SK-N-SH treated with all-trans-retinoic acid at 6 μM for 48 hours (cell line): ENCODE data around the gene FIBP.

Experiments used
- ATAC-seq: fragments of 200-7000 bp; cut with Tn5 transposase; 3 replicates; pipeline ENCODE4 v1.9.1; 2020; ENCODE audit warnings: mild to moderate bottlenecking, moderate library complexity
- ARNTL ChIP-seq: fragments of 450-650 bp; formaldehyde crosslinking; IDR thresholded peaks from 2 replicates; pipeline ENCODE4 v1.5.0; 2020; ENCODE audit warnings: low read depth, mild to moderate bottlenecking, moderate library complexity, borderline replicate concordance
- BACH2 ChIP-seq: fragments of 250-450 bp; sonication (Bioruptor Pico); IDR thresholded peaks from 2 replicates; pipeline ENCODE4 v1.9.0; 2021; ENCODE audit warnings: mild to moderate bottlenecking, borderline replicate concordance
- CSDC2 ChIP-seq: fragments of 250-450 bp; sonication (Bioruptor Pico); IDR thresholded peaks from 2 replicates; pipeline ENCODE4 v1.5.0; 2020; ENCODE audit warnings: mild to moderate bottlenecking, moderate library complexity
- ESRRG ChIP-seq: fragments of 250-450 bp; sonication (Bioruptor Pico); IDR thresholded peaks from 2 replicates; pipeline ENCODE4 v1.6.1; 2021; ENCODE audit warnings: mild to moderate bottlenecking
- ISL1 ChIP-seq: fragments of 250-450 bp; sonication (Bioruptor Pico); IDR thresholded peaks from 2 replicates; pipeline ENCODE4 v2.1.2; 2022; ENCODE audit warnings: mild to moderate bottlenecking, moderate library complexity
- OSR1 ChIP-seq: fragments of 250-450 bp; sonication (Bioruptor Pico); IDR thresholded peaks from 2 replicates; pipeline ENCODE4 v1.8.0; 2022; ENCODE audit warnings: moderate library complexity, mild to moderate bottlenecking, inconsistent platforms
- PATZ1 ChIP-seq: fragments of 250-450 bp; sonication (Bioruptor Pico); IDR thresholded peaks from 2 replicates; pipeline ENCODE4 v1.8.0; 2020; ENCODE audit warnings: mild to moderate bottlenecking, moderate library complexity, borderline replicate concordance
- POU6F1 ChIP-seq: fragments of 250-450 bp; sonication (Bioruptor Pico); IDR thresholded peaks from 2 replicates; pipeline ENCODE4 v1.8.0; 2021; ENCODE audit warnings: low read depth, mild to moderate bottlenecking, moderate library complexity, borderline replicate concordance
- SNAI2 ChIP-seq: fragments of 250-450 bp; sonication (Bioruptor Pico); IDR thresholded peaks from 2 replicates; pipeline ENCODE4 v1.5.0; 2020; ENCODE audit warnings: mild to moderate bottlenecking, moderate library complexity
- TCF4 ChIP-seq: fragments of 250-450 bp; sonication (Bioruptor Pico); IDR thresholded peaks from 2 replicates; pipeline ENCODE4 v1.8.0; 2021; ENCODE audit warnings: mild to moderate bottlenecking, moderate library complexity, borderline replicate concordance
- TSHZ2 ChIP-seq: fragments of 250-450 bp; sonication (Bioruptor Pico); IDR thresholded peaks from 2 replicates; pipeline ENCODE4 v1.5.0; 2020; ENCODE audit warnings: mild to moderate bottlenecking, moderate library complexity
- ZC3H10 ChIP-seq: fragments of 250-450 bp; sonication (Bioruptor Pico); IDR thresholded peaks from 2 replicates; pipeline ENCODE4 v1.5.1; 2021; ENCODE audit warnings: mild to moderate bottlenecking, moderate library complexity
- ZFP3 ChIP-seq: fragments of 250-450 bp; sonication (Bioruptor Pico); IDR thresholded peaks from 2 replicates; pipeline ENCODE4 v1.5.0; 2020; ENCODE audit warnings: mild to moderate bottlenecking, moderate library complexity
- ZFP30 ChIP-seq: fragments of 450-650 bp; formaldehyde crosslinking; IDR thresholded peaks from 2 replicates; pipeline ENCODE4 v1.5.0; 2022; ENCODE audit warnings: mild to moderate bottlenecking, moderate library complexity
- ZNF70 ChIP-seq: fragments of 450-650 bp; formaldehyde crosslinking; IDR thresholded peaks from 2 replicates; pipeline ENCODE4 v1.5.0; 2020; ENCODE audit warnings: mild to moderate bottlenecking, moderate library complexity
- TF ChIP-seq, protein P1 (sequence below): fragments of 250-450 bp; sonication (Bioruptor Pico); IDR thresholded peaks from 2 replicates; pipeline ENCODE4 v1.5.1; 2020; ENCODE audit warnings: low read depth, mild to moderate bottlenecking, moderate library complexity
- TF ChIP-seq, protein P2 (sequence below): fragments of 250-450 bp; sonication (Bioruptor Pico); IDR thresholded peaks from 2 replicates; pipeline ENCODE4 v1.5.1; 2021; ENCODE audit warnings: mild to moderate bottlenecking, moderate library complexity

FIBP gene

DNA sequence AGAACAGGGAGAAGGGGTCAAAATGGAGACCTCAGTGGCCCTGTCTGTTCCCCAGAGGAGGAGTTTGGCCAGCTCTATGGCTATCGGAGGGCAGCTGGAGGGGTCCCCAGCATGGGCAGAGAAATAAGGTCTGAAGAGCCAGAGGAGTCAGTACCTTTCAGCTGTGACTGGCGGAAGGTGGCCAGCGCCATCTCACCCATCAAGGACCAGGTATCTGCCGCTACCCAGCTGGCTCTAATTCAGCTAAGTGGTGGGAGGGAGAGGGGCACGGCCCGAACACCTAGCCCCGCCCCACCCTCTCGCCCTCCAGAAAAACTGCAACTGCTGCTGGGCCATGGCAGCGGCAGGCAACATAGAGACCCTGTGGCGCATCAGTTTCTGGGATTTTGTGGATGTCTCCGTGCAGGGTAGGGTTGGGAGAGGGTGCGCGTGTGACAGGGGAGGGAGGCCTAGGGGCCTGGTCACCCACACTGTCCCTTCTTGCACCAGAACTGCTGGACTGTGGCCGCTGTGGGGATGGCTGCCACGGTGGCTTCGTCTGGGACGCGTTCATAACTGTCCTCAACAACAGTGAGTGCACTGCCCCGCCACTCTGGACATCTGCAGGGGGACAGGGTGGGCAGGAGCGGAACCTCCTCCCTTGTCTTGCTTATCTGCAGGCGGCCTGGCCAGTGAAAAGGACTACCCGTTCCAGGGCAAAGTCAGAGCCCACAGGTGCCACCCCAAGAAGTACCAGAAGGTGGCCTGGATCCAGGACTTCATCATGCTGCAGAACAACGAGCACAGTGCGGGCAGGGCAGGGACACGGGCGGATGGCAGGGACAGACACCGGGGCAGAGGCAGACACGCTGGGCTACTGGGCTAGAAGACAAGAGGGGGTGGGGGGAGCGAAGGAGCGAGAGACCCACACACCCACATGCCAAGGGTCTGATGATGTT is 5.9 kb downstream of the FIBP start:
- ATAC-seq = no peak
- TF ChIP-seq ISL1 (CRISPR knock-in tag) = no peak

- TF ChIP-seq POU6F1 (CRISPR knock-in tag) (no peak), TCF4 (CRISPR knock-in tag) (no peak), ARNTL (CRISPR knock-in tag) (no peak)
- TF ChIP-seq, protein P1, sequence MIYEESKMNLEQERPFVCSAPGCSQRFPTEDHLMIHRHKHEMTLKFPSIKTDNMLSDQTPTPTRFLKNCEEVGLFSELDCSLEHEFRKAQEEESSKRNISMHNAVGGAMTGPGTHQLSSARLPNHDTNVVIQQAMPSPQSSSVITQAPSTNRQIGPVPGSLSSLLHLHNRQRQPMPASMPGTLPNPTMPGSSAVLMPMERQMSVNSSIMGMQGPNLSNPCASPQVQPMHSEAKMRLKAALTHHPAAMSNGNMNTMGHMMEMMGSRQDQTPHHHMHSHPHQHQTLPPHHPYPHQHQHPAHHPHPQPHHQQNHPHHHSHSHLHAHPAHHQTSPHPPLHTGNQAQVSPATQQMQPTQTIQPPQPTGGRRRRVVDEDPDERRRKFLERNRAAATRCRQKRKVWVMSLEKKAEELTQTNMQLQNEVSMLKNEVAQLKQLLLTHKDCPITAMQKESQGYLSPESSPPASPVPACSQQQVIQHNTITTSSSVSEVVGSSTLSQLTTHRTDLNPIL (CRISPR knock-in tag) = no peak
- no peak for ATAC-seq
These were observed 7.3 kb downstream of the FIBP start for GRCh38 chr11:65880844-65881421.

DNA sequence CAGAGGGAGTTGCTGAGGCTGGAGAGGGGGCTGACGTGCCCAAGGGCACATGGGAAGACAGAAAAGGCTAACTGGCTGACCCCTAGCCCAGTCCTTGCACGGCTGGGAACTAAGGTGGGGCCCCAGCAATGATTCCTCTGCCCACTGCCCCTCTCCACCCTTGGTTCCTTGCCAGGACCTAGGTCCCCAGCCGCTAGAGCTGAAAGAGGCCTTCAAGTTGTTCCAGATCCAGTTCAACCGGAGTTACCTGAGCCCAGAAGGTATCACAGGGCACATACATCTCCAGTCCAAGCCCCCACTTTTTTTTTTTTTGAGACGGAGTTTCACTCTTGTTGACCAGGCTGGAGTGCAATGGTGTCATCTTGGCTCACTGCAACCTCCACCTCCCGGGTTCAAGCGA is 8.2 kb downstream of the FIBP start:
- ATAC-seq = no peak
- no peak for TF ChIP-seq TSHZ2 (CRISPR knock-in tag)
- TF ChIP-seq PATZ1 = no peak
- no peak for TF ChIP-seq ZNF70
- TF ChIP-seq ZFP3 = no peak
- no peak for TF ChIP-seq ISL1 (CRISPR knock-in tag)
- TF ChIP-seq ARNTL (CRISPR knock-in tag) = no peak
- TF ChIP-seq, protein P1 (CRISPR knock-in tag) = no peak
- TF ChIP-seq, protein P2, sequence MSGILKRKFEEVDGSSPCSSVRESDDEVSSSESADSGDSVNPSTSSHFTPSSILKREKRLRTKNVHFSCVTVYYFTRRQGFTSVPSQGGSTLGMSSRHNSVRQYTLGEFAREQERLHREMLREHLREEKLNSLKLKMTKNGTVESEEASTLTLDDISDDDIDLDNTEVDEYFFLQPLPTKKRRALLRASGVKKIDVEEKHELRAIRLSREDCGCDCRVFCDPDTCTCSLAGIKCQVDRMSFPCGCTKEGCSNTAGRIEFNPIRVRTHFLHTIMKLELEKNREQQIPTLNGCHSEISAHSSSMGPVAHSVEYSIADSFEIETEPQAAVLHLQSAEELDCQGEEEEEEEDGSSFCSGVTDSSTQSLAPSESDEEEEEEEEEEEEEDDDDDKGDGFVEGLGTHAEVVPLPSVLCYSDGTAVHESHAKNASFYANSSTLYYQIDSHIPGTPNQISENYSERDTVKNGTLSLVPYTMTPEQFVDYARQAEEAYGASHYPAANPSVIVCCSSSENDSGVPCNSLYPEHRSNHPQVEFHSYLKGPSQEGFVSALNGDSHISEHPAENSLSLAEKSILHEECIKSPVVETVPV = no peak
- TF ChIP-seq SNAI2 (CRISPR knock-in tag) = no peak
- no peak for TF ChIP-seq ESRRG
- no peak for TF ChIP-seq ZC3H10 (CRISPR knock-in tag)
- TF ChIP-seq POU6F1 (CRISPR knock-in tag) = no peak
- TF ChIP-seq OSR1 (CRISPR knock-in tag) = no peak
- no peak for TF ChIP-seq TCF4 (CRISPR knock-in tag)
- TF ChIP-seq ZFP30 (CRISPR knock-in tag) = no peak
- TF ChIP-seq BACH2 (CRISPR knock-in tag) = no peak
- TF ChIP-seq CSDC2 (CRISPR knock-in tag) = no peak
